ENCODE measurements around the gene PACS2.

PACS2 gene

GRCh38 chr14:105375635-105376057, 61.1 kb downstream of the PACS2 start:
- DNase-seq, result no peak

- DNase-seq, result no peak
These were observed 62.2 kb downstream of the PACS2 start for GRCh38 chr14:105376521-105377440.

GRCh38 chr14:105377555-105378182, 63.1 kb downstream of the PACS2 start:
- no peak for DNase-seq

GRCh38 chr14:105378199-105378598, 63.7 kb downstream of the PACS2 start:
- DNase-seq, result no peak

GRCh38 chr14:105378873-105379685, 64.5 kb downstream of the PACS2 start:
- DNase-seq, result no peak

- DNase-seq, result no peak
These were observed 65.4 kb downstream of the PACS2 start for GRCh38 chr14:105379946-105380345.

- no peak for DNase-seq
These were observed 66.2 kb downstream of the PACS2 start for GRCh38 chr14:105380756-105381155.

GRCh38 chr14:105381446-105382342, 67.1 kb downstream of the PACS2 start:
- no peak for DNase-seq

- no peak for DNase-seq
These were observed 68.0 kb downstream of the PACS2 start for GRCh38 chr14:105382343-105383082.

GRCh38 chr14:105383083-105383730, 68.7 kb downstream of the PACS2 start:
- no peak for DNase-seq

- DNase-seq, result no peak
These were observed 69.6 kb downstream of the PACS2 start for GRCh38 chr14:105384041-105384557.

GRCh38 chr14:105384605-105385321, 70.2 kb downstream of the PACS2 start:
- no peak for DNase-seq

- no peak for DNase-seq
These were observed 70.7 kb downstream of the PACS2 start for GRCh38 chr14:105385322-105385637.

GRCh38 chr14:105385698-105386365, 71.3 kb downstream of the PACS2 start:
- DNase-seq, result no peak

- DNase-seq, result no peak
These were observed 72.3 kb downstream of the PACS2 start for GRCh38 chr14:105386581-105387529.

GRCh38 chr14:105387530-105387922, 73.0 kb downstream of the PACS2 start:
- DNase-seq, result no peak

- DNase-seq, result no peak
These were observed 73.8 kb downstream of the PACS2 start for GRCh38 chr14:105388110-105388951.
